A204.1 (cell line): Measurements from ENCODE around the gene FGFR2.

Experiments
- FAIRE-seq: peaks from 2 replicates; lab custom pipeline; 2012; peaks lifted over from hg19 to GRCh38; lab: Jason Lieb, UNC

The FGFR2 gene

DNA sequence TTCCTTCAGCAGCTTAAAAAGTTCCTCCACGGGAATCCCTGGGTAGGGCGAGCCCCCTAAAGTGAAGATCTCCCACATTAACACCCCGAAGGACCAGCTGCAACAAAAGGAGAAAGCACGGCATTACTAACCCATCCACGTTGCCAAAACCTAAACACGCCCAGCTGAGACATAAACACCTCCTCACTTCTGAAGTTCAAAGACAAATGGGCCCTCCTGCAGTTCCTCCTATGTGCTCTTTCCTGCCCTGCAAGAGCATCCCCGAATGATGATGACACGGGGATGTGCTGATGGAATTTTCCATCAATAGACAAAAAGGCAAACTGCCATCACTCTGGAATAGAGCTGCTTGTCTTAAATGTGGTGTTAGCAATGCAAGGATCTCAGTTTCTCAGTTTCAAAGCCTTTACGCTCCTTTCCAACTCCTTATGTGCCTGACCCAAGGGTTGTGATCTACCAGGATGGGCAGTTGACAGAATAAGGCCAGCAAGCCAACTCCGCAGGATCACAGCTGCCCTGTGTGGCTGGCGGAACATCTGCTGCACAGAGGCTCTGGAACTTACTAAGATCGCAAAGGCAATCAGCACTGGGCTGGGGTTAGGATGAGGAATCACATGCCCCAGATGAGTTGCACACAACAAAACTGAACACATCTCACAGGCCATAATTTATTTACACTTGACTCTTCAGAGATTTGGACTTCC lies 112.7 kb downstream of the FGFR2 start:
- FAIRE-seq, result no peak

DNA sequence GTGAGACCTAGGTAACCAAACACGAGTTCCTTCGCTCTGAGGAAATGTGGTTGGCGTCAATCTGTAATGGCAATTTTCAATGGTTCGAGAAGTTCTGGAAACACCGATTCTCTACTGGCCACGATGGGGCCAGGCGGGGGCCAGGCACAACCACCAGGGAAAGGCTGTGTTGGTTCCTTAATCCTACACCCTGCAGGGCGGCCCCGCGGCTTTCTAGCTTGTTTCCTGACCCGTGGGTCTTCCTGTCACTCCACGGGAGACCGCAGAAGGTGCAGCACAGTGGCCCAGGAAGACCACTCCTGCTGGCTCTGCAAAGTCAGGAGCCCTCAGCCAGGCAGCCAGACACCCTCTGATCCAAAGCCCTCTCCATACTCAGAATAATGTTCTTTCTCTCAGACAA lies 113.4 kb downstream of the FGFR2 start:
- FAIRE-seq, result no peak

DNA sequence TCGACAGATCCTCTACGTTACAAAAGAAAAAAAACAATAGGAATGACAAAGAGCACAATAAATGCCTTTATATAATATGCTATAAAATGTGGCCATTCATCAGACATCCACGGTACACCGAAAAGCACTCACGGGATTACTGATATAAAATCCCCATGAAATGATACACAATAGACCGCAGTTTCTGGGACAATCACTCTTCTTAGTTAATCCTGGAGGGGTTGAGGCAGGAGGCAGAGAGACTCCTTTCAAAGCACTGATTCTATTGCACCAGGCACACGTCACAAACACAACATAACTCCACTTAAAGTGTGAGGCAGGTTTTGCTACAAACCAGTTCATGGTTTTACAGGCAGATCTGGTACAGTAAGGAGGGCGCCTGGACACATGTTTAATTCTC lies 113.8 kb downstream of the FGFR2 start:
- FAIRE-seq, result no peak

DNA sequence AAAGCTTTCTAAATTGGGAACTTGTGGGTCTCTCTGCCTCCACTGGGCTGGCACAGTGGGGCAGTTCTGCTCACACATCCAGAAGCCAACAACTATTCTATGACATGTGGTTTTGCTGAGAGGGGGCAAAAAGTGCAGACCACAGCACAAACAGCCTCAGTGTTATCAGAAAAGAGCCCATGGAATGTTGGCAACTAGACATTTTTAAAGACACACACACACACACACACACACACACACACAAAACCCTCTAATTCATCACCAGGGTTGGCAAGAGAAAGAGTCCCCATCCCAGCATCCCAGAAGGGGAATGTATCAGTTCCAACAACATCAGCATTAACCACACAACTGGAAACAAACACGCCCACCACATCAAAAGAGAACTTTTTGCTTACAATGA lies 117.1 kb downstream of the FGFR2 start:
- no peak for FAIRE-seq

DNA sequence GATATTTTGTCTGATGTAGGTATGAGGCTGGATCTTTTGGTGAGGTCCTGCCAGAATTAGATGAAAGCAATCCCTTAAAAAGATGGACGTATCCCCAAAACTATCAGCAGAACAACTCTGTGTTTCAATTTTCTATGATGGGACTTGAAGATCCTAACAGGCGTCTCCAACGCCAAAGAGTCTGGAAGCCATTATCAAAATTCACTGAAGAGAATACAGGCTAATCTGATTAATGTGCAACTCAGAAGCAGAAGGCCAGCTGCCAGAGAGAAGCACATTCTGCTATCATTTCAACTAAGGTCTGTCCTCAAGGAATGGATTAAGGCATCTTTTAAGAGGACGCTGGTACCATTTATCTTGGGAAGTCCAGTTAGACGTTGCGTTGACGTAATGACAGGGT lies 119.7 kb downstream of the FGFR2 start:
- no peak for FAIRE-seq

DNA sequence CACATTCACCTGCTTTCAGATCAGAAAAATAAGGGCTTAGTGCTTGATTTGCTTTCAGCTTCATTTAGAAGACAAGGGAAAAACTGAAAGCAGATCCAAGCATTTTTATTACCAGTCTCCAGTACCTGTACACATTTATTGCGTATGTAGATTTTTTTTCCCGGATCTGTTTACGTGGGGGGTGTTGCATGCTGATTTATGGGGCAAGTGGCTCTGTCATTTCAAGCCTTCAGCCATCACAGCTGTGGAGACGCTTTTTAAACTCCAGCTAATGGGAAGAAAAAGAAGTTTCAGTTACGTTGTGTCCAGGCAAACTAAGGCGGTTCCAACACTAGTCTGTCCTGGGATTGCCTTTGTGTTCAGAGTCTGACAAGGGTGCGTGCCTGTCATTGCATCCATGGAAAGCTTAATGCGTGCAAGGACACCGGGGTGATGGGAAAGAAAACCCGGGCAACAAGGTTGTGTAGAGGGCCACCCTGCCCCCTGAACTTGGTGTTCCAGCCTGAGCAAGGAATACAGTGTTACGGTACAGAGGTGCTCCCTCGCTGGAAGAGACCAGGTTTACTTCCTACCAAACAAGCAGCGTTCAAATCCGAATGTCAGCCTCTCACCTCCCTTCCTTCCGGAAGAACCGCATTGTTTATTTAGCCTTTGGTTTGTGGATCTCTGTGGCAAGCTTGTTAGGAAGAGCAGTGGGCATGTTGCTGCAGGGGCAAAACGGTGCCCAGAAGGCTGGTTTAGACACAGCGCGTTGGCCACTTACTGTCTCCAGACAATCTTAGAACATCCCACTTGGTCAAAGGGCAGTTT lies 128.2 kb downstream of the FGFR2 start:
- FAIRE-seq, result no peak

DNA sequence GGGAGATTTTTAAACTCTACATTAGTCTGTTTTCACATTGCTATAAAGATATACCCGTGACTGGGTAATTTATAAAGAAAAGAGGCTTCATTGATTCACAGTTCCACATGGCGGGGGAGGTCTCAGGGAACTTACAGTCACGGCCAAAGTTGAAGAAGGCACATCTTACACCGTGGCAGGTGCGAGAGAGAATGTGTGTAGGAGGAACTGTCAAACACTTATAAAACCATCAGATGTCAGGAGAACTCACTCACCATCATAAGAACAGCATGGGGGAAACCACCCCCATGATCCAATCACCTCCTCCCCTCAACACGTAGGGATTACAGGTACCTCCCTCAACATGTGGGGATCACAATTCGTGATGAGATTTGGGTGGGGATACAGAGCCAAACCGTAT lies 129.5 kb downstream of the FGFR2 start:
- no peak for FAIRE-seq

DNA sequence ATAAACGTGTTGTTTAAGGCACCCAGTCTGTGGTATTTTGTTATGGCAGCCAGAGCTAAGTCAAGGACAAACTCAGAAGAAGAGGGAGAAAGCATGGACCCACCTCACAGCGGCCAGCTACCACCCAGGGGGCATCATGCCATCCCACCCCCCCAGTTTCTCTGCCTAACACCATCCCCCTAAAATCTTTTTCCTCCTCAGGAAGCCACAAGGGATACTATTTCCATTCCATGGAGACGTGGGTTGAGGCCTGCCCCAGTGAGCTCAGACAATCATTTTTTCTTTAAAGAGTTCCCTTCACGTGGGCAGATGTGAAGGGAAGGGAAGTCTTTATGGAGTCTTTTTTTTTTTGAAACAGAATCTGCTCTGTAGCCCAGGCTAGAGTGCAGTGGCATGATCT lies 131.8 kb downstream of the FGFR2 start:
- FAIRE-seq, result no peak

DNA sequence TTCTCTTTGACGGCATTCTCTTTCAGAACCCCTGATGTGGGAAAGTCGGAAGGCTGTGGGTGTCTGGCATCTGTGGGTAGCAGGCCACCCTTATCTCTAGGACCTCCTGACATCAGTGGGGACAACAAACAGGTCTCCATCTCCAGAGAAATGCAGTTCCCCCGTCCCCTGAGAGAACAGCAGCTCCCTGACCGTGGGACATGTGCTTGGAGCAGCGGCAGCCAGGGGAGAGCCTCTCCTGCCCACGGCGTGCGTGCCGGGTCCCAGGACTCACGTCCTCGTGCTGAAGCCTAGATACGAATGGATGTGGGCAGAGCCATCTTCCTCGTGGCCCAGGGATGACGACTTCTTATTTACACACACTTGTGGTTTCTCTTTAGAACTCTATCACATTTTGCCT lies 133.0 kb downstream of the FGFR2 start:
- FAIRE-seq, result no peak

DNA sequence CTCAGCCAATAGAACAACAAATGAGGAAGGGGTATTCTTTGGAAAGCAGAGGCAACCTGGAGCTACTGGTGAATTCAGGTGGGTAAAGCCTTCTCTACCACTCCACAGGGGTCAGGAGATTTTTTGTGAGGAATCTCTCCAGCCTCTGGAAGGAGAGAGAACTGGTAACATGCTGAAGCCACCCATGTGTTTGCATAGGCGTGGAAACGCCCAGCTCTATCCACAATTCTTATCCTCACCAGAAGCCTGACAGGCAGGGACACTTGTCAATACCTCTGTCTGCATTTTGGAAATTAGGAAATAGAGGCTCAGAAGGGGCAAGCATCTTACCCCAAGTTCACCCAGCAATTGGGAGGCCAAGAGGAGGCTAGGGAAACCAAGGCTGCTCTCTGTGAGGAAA lies 133.7 kb downstream of the FGFR2 start:
- FAIRE-seq, result no peak

DNA sequence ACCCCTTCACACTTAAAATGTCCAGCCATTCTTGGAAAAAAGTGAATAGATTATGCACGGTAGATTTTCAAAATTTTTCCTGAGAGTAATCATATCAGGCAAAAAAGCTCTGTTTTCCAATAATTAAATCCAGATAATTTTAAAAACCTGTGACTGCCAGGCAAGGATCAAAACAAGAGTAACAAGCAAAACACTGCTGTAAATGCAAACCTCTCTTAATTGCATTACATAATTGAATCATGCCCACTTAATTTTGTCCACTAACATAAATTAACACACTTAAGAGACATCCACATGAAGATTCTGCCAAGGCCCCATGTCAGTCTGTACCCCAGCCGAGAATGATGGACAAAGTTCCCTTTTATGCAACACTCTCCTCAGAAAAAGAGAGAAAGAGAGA lies 135.3 kb downstream of the FGFR2 start:
- FAIRE-seq, result no peak

DNA sequence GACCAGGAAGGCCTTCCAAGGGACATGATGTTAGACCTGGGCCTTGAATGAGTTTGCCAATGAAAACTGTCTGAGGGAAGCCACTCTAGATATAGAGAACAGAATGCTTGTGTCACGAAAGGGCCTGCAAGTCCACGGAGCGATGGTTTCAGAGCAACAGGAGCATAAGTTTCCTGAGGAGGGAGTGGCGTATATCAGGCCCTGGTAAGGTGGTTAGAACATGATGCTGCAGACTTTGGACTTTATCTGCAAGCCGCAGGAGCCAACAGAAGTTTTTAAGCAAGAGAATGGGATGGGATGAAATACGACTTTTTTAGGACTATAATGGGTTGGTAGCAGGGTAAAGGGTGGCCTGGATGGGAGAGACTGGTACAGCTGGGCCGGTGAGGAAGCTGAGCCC lies 136.0 kb downstream of the FGFR2 start:
- no peak for FAIRE-seq

DNA sequence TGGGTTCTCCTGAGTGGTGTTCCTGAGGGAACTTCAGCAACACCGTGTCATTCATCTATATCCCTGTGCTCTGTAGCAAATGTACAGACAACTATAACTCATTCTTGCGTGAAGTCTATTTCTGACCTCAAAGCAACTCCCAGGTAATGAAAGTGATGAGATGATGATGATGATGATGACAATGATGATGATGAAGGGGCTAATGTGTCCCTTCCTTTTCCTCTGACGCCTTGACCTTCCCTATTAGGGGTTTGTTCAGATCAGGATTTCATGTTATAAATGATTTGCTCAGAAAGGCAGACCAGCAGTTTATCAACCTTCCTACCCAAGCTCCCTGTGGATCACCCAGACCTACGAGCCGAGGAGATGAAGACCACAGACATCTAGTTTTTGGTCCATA lies 136.9 kb downstream of the FGFR2 start:
- no peak for FAIRE-seq

DNA sequence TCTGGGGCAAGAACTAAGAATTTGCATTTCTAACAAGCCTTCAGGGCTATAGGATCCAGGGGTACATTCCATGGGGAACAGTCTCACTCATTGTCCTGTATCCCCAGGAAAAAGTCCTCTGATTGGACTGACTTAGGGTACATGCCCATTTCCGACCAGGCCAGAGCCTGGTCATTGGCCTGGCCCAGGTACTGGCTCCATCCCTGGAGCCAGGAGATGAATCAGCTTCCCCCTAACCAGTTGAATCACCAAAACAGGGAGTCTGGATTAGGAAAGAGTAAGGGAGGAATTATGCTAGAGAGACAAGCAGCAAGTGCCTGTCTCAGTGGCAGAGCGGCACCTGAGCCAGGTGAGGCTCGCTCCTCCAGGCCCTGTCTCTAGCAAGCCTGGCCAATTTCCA lies 137.5 kb downstream of the FGFR2 start:
- FAIRE-seq, result no peak

DNA sequence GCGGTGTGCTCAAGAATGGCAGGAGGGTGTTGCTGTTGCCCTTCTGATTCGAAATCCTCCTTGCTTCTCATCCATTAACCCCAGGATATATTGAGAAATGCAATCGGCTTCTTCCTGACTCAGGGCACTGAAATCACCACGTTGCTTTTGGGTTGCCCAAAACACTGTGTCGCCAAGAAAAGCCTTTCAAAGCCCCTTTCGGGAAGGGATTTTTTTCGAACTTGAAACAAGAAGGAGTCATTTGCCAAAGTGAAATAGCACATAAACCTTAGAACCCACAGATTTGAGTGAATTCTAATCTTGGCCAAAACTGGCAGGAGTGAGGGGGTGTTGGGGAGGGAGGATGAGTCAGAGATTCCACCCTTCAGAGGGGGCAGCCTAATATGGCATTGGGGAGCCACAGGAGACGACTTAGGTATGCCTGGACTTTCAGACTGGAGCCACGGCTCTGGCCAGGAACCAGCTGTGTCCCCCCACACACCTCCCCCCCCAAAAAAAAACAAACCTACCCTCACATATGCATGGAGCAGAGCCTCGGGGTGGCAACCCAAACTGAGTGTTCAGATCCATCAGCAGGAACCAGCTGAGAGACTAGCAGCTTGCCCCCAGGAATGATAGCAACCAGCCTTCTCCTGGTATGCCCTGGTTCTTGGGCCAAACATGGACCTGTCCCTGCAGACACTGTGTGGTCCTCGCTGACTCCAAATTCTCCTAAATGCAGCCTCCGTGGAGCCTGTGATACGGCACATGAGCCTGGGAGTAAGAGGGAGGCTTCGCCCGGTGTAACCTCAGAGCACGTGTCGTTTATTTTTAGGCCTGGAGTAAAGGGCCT lies 138.4 kb downstream of the FGFR2 start:
- no peak for FAIRE-seq

DNA sequence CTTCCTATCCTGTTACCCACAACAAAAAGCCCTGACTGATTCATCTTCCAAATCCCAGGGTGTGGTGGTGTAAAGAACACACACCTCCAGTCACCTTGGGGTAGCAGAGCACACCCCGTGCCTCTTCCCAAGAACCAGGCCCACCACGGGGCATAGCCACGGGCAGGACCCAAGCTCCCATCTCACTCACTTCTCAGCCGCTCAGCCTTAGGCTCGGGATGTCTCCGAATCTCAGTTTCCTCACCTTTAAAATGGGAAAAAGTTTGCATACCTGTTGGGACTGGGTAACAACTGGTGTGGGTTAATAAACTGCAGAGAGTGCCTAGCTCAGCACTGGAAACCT lies 139.0 kb downstream of the FGFR2 start:
- FAIRE-seq, result no peak

DNA sequence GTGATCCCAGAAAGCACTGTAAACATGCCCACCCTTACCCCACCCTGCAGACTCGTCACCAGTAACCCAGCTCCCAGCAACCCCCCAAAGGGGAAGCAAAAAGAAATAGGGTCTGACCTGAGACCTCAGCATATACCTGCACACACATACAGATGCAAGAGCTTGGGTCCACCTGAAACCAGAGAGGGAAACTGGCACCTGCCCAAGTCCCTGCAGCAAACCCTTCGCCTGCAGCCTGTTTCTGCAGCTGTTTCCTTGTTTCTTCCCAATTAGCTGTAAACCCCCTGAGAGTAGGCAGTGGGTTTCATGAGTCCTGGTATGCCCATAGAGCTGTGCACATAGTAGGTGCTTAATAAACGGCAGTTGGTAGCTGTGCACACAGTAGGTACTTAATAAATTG lies 140.5 kb downstream of the FGFR2 start:
- no peak for FAIRE-seq

DNA sequence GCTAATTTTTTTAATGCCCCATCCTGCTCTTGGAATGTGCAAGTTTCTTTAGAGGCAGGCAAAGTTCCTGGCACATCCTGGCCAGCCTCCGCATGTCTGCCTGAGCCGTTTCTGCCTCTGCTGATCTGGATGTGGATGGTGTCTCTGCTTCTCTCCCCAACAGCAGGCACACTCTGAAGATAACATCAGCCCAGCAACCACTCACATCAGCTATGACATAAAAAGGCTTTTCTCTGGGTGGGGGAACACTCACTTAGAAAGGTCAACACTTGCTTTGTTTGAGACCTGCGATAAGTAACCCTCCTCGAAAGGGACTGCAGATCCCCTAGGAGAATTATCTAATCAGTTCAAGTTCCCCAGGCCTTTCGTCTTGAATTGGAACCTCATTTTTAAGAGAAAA lies 142.9 kb downstream of the FGFR2 start:
- no peak for FAIRE-seq

DNA sequence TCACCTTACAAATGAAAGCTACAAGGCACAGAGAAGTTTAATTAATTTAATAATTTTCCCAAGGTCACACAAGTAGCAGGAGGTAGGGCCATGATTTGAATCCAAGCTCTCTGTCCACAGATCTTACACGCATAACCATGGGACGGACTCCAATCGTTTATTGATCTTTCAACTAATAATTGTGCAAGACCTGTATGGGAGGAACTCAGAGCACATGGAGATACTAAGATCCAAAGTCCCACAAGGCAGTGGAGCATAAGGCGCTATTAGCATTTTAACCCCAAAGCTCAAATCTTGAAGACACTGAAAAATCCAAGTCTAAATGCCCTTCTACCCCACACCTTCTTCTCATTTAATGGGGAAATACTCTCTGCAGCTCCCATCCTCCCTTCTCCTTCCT lies 143.5 kb downstream of the FGFR2 start:
- FAIRE-seq, result no peak

DNA sequence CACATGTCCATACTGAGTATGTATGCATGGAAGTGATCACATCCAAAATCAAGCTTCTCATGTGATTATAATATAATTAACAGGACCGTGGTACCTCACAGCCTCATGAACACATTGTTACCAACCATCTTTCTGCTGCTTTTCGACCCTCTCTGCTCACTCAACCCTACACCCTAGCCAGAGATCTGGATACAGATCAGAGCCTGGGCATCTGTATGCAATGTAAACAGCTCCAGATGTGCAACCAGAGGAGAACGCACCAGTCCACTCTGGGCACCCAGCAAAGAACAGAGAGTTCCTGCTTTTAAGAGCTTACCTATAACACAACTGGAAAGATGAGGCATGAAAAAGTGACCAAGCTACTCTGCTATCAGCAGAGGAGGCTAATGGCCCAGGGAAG lies 145.1 kb downstream of the FGFR2 start:
- no peak for FAIRE-seq

DNA sequence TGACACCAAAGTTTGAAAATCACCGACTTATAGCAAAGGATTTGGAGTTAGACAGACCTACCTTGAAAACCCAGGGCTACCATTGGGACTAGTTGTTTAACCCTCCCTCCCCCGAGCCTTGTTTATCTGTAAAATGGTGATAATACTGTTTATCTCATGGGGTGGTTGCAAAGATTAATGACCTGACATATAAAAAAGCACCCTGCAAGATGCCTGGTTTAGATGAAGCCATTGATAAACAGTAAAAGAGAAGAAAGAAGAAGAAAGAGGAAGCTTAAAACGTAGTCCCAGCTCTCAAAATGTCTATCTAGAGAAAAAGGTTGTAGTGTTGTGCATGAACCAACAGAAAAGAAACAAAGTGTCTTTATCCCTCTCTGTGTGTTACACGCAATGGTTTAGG lies 145.7 kb downstream of the FGFR2 start:
- FAIRE-seq, result no peak

DNA sequence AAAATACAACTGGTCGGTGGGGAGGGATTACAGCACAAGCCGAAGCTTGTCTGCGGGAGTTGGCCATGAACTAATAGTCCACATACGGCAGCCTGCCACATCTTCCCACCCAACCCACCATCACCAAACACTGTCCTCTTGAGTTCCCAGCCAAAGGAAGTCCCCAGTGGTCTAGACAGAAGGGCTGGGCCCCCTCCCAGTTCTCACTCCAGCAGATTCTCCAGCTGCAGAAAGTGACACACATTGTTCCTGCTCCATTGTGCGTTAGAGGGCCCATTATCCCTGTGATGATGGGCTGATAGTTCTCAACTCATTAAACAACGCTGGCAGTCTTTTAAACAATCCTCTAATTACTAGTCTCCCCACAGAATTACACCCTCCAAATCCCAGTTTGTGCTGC lies 148.0 kb downstream of the FGFR2 start:
- FAIRE-seq, result no peak

DNA sequence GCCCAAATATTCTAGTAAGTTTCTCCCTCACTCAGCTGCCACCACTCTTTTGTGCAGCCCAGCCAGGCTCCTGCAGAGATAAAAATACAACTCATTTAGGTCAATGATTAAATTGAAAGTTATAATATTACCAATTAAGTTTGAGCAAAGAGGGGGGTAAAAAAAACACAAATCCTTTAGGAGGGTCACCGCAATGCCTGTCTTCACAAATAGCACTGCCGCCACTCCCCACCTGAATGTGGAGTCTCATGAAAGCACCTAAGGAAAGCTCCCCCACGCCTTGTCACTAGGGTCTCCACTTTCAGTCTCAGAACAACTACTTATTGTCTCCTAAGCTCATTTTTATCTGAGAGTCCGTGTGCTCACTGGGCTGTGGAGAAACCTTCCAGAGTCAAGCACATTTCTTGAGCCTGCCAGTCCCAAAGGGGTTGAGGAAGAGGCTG lies 148.7 kb downstream of the FGFR2 start:
- no peak for FAIRE-seq
